ENCODE measurements around the gene CYSRT1. TPM values are rescaled to one million over a fixed set of nuclear protein-coding genes. Genes with fewer than 3 reads are reported as not detected.
A peak's percentile ranks its signal among the peaks of the same experiment; 100 is the strongest.
"Not testable (repeated sequence)": the region's sequence is repeated elsewhere in the genome, so short reads cannot be mapped to it uniquely, and the experiment has no call there.

Gene CYSRT1
- total and polyA plus RNA-seq, 2 donors (not counting 1 experiment from before 2014, with no cell fraction given), result 0.22 to 0.51 TPM

GRCh38 chr9:137256856-137257255 is 31.9 kb downstream of the CYSRT1 start:
- intact Hi-C loops (cut with micrococcal nuclease), result no loop called here
- WGBS (ENCODE audit: insufficient coverage), result 94% methylated on average over 11 of the region's 15 CpGs
- POLR2A ChIA-PET, result interaction anchor here (0.6 to 1.2 kb wide), 3 partner anchors 10 to 124 kb away, joined by 5 to 6 read pairs (median 6); no protein-coding TSS in a partner anchor

GRCh38 chr9:137262173-137262908 is 37.4 kb downstream of the CYSRT1 start:
- peak; percentile 43 for TF ChIP-seq CTCF (IDR thresholded peaks at IDR 0.05)
- CTCF ChIA-PET, result interaction anchor here (0.8 to 3.2 kb wide), 3 partner anchors 26 to 233 kb away, joined by 3 to 13 read pairs (median 4); no protein-coding TSS in a partner anchor

More at GRCh38 chr9:137256856-137257255, 31.9 kb downstream of the CYSRT1 start:
- Mint-ChIP-seq H3K4me3 (peak overlapping the region; percentile 86), H3K27me3 (no peaks in the 10 kb centered on the region), H3K9me3 (ENCODE audit: insufficient read depth) (no peaks in the 10 kb centered on the region), H3K4me1 (peaks cover 25% of the 10 kb centered on the region), H3K27ac (peak overlapping the region; percentile 26)
- Histone ChIP-seq H3K9ac (ENCODE audit: low read length) (no peak overlapping the region), H3K27me3 (replicated peaks in 1 of 4; ENCODE audit: control extremely low read depth in 1 of 4, control insufficient read depth in 3 of 4, insufficient read depth in 4 of 4, low read length in 3 of 4) (no peaks in the 10 kb centered on the region), H3K36me3 (replicated peaks in 1 of 2; ENCODE audit: control extremely low read depth in 1 of 2, control insufficient read depth in 1 of 2, extremely low read depth in 1 of 2, insufficient read depth in 2 of 2, low read length in 1 of 2) (peaks cover 0 to 17% of the 10 kb centered on the region in 2 experiments), H3K4me3 (ENCODE audit: control extremely low read depth in 1 of 5, extremely low read depth in 1 of 5, insufficient read depth in 1 of 5, low read depth in 2 of 5, low read length in 4 of 5) (no peak overlapping the region), H3K9me3 (ENCODE audit: control extremely low read depth in 1 of 3, control insufficient read depth in 2 of 3, insufficient read depth in 1 of 3, low read length in 2 of 3) (no peaks in the 10 kb centered on the region), H3K4me2 (replicated peaks; ENCODE audit: low read depth, low read length, poor library complexity, severe bottlenecking) (peak overlapping the region; percentile 92), H3K79me2 (ENCODE audit: control insufficient read depth, insufficient read depth, low read length) (peaks cover 35% of the 10 kb centered on the region), H2AFZ (ENCODE audit: insufficient read depth, low read depth, low read length, poor library complexity, severe bottlenecking) (no peak overlapping the region), H3K27ac (ENCODE audit: low read length in 2 of 2) (no peak overlapping the region), H4K20me1 (ENCODE audit: control insufficient read depth, insufficient read depth, low read length, poor library complexity, severe bottlenecking) (peaks cover 18% of the 10 kb centered on the region), H3K4me1 (ENCODE audit: control insufficient read depth in 2 of 2, insufficient read depth in 2 of 2, low read length in 2 of 2) (peaks cover 17 to 27% of the 10 kb centered on the region in 2 donors)
- ATAC-seq (ENCODE audit: low read depth) (no peak), DNase-seq (no peak)
- no peak for TF ChIP-seq EZH2 (IDR thresholded peaks at IDR 0.05; ENCODE audit: borderline replicate concordance, insufficient read depth, low read depth, low read length, poor library complexity, severe bottlenecking)
- CTCF ChIA-PET, result interaction anchor here (1.1 to 3.0 kb wide), 3 partner anchors 17 to 30 kb away, joined by 3 to 18 read pairs (median 8); partner anchors contain the start of genes RNF224 and TUBB4B

More at GRCh38 chr9:137262173-137262908, 37.4 kb downstream of the CYSRT1 start:
- 61% methylated on average over 3 of the region's 15 CpGs for WGBS (ENCODE audit: insufficient coverage)
- intact Hi-C loops (cut with micrococcal nuclease); H3K27ac Mint-ChIP-seq; H3K9me3 ChIP-seq (ENCODE audit: control extremely low read depth in 1 of 3, control insufficient read depth in 2 of 3, insufficient read depth in 1 of 3, low read length in 2 of 3); DNase-seq; H3K27ac ChIP-seq (ENCODE audit: low read length in 2 of 2); H3K27me3 Mint-ChIP-seq; H3K4me1 ChIP-seq (ENCODE audit: control insufficient read depth in 2 of 2, insufficient read depth in 2 of 2, low read length in 2 of 2); H3K4me2 ChIP-seq (replicated peaks; ENCODE audit: low read depth, low read length, poor library complexity, severe bottlenecking); H2AFZ ChIP-seq (ENCODE audit: insufficient read depth, low read depth, low read length, poor library complexity, severe bottlenecking); H3K9ac ChIP-seq (ENCODE audit: low read length); H3K4me3 ChIP-seq (ENCODE audit: control extremely low read depth in 1 of 5, extremely low read depth in 1 of 5, insufficient read depth in 1 of 5, low read depth in 2 of 5, low read length in 4 of 5); ATAC-seq (ENCODE audit: low read depth); H3K4me3 Mint-ChIP-seq; H3K4me1 Mint-ChIP-seq; H3K27me3 ChIP-seq (replicated peaks in 1 of 4; ENCODE audit: control extremely low read depth in 1 of 4, control insufficient read depth in 3 of 4, insufficient read depth in 4 of 4, low read length in 3 of 4); H3K9me3 Mint-ChIP-seq (ENCODE audit: insufficient read depth): not testable (repeated sequence)
- H3K79me2 ChIP-seq (ENCODE audit: control insufficient read depth, insufficient read depth, low read length), result peaks cover 31% of the 10 kb centered on the region
- peaks cover 0 to 30% of the 10 kb centered on the region in 2 experiments for H3K36me3 ChIP-seq (replicated peaks in 1 of 2; ENCODE audit: control extremely low read depth in 1 of 2, control insufficient read depth in 1 of 2, extremely low read depth in 1 of 2, insufficient read depth in 2 of 2, low read length in 1 of 2)
- POLR2A ChIA-PET, result interaction anchor here (0.6 kb wide), 1 partner anchor 174 kb away, joined by 3 read pairs; no protein-coding TSS in a partner anchor
- H4K20me1 ChIP-seq (ENCODE audit: control insufficient read depth, insufficient read depth, low read length, poor library complexity, severe bottlenecking), result peaks cover 19% of the 10 kb centered on the region
